T-helper 1 cell treated with Interleukin-12 subunit alpha and Interleukin-12 subunit beta and Interleukin-4 antibody, amounts not matched to agents 30 ng/mL and 1 ng/mL, for 36 hours (primary cell): Measurements from ENCODE around the gene LEF1. TPM values are rescaled to one million over a fixed set of nuclear protein-coding genes. Genes with fewer than 3 reads are reported as not detected.

Source experiments
- intact Hi-C: fragments of 100-400 bp; cut with micrococcal nuclease; formaldehyde crosslinking; loops from one replicate; pipeline ENCODE4 v1.15.1; 2024
- total RNA-seq: library from RNA; stranded (reverse); gene quantifications from 2 replicates; pipeline ENCODE4 v1.2.3, GENCODE V29; 2022

LEF1 gene
- total RNA-seq, 1 donor from 2014 or later, result 215 TPM

GRCh38 chr4:108152980-108153379 lies 15.8 kb downstream of the LEF1 start:
- intact Hi-C loops, result no loop called here

GRCh38 chr4:108149588-108150380 lies 18.9 kb downstream of the LEF1 start:
- intact Hi-C loops, result no loop called here

DNA sequence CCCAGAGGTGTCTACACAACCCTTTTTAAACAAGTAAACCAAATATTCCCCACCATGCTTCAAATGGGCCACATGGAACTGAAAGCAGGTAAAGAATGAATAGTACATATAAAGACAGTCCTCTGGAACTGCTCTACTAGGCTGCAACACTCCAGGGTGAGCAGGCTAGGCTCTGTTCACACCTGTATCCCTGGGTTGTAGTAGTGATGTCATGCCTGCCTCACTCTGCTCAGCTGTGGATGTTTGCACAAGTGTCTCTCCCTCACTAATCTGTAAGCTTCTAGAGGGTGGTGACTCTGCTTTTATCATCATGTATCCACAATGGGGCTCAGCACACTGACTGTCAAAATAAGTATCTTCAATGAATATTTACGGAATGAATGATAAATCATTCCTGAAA lies 20.4 kb downstream of the LEF1 start:
- intact Hi-C loops, result loop anchor here (1.0 kb wide), 2 partner anchors 8 kb away; no protein-coding TSS in a partner anchor

- intact Hi-C loops, result no loop called here
Observed at GRCh38 chr4:108146819-108147218, 21.9 kb downstream of the LEF1 start.

- intact Hi-C loops, result no loop called here
Observed at GRCh38 chr4:108146336-108146735, 22.4 kb downstream of the LEF1 start.

DNA sequence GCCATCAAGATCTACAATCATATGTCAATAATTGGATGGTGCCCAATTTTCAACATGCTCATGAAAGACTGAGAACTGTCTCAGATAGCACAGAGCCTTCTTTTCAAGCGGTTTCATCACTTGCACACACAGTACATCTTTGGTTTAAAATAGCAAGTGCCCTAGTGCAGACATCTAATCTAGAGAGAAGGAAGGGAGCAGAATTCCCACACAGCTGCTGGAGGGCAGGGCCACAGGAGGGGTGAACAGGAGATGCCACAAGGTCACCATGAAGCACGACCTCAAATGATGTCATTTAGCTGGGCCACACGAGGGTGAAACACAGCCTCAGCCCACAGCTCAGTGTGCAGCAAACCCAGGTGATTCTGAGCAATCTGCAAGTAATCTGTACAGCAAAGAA lies 24.3 kb downstream of the LEF1 start:
- intact Hi-C loops, result loop anchor here (1.0 kb wide), 2 partner anchors 22 to 25 kb away; no protein-coding TSS in a partner anchor

DNA sequence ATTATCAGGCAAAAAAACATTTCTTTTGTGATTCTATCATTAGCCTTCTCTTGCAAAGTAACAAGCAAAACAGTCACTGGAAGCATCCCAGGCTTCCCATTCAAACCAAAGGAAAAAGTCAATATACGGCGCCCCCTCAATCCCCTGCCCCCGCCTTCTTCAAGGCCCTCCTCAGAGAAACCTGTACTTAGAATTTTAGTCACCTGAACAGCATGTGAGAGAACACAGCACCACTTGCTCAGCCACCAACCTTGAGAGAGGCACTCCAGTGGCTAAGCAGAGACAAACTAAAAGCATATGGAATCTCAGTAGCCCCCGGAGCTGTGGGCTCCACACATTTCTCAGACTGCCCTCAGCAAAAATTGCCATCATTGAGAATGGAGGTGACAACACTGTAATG lies 25.2 kb downstream of the LEF1 start:
- intact Hi-C loops, result loop anchor here (2.0 kb wide), 2 partner anchors 13 to 71 kb away; no protein-coding TSS in a partner anchor

DNA sequence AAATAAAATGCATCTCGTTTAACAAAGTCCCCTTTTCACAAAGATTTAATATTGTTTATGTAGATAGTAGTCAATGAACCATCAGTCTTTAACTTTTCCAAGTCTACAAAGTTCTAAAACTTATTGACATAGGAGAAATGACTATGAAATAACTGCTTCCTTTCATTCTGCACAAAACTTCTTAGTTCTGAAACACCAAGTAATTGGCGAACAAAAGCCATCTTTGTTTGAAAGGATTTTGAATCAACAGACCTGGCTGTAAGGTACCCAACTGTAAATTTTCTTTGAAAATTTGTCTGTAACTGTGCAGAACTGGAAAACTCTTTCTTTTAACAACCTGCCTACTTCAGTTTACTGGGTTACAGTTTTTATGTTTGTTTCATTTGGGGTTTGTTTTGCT lies 25.9 kb downstream of the LEF1 start:
- intact Hi-C loops, result loop anchor here (2.0 kb wide), 2 partner anchors 14 to 70 kb away; no protein-coding TSS in a partner anchor

DNA sequence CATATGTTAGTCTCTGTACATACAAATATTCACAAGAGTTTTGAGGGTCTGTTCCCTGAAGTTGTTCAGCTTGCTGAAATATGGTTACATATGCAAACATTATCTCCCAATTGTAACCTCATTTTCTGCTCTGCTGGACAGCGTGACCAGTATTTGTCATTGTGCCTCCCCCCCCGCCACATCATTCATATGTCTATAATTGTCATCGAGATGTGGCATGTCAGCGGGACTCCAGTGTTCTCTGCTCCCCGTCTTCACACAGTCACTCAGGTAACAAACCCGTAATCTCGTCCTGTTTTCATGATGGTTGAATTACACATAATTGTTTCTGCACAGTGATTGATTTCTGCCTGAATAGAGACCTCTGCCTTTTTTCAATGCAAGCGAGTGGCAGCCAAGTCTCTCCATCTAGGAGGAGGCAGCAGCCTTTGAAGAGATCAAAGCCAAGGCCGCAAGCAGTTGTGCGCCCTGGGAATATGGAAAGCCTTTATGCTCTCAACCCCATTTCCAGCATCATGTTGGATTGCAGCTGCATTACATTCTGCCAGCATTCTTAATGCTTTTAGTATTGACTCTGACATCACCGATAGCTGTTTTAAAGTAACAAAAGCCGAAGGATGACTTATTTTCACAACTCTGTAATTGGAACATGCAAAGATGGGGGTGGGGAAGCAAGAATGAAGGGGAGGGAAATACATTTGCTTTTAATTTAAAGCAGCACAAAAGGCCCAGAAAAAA lies 27.4 kb downstream of the LEF1 start:
- intact Hi-C loops, result loop anchor here (1.0 kb wide), 1 partner anchor 33 kb away; no protein-coding TSS in a partner anchor

GRCh38 chr4:108140328-108140727 lies 28.4 kb downstream of the LEF1 start:
- intact Hi-C loops, result loop anchor here (1.0 kb wide), 1 partner anchor 8 kb away; no protein-coding TSS in a partner anchor

DNA sequence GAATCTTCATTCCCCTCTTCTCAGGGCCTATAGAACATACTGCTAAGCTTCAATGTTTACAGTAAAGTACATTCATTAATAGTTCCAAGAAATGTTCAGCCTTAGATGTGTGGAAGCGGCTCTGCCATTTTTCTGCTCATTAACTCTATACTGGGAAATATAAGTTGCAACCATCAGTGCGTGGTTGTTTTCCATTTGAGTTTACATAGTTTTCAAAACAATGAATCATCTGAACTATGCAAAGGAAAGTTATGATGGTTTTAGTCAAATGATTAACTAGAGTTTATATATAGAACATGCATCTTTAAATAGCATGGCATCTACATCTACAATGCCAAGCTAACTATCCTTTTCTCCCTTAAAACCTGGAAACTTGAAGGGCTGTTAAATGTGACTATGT lies 29.6 kb downstream of the LEF1 start:
- intact Hi-C loops, result loop anchor here (1.0 kb wide), 1 partner anchor 21 kb away; no protein-coding TSS in a partner anchor

GRCh38 chr4:108135549-108136209 lies 33.1 kb downstream of the LEF1 start:
- intact Hi-C loops, result loop anchor here (1.0 kb wide), 1 partner anchor 21 kb away; no protein-coding TSS in a partner anchor

- intact Hi-C loops, result no loop called here
Observed at GRCh38 chr4:108130955-108131354, 37.8 kb downstream of the LEF1 start.

DNA sequence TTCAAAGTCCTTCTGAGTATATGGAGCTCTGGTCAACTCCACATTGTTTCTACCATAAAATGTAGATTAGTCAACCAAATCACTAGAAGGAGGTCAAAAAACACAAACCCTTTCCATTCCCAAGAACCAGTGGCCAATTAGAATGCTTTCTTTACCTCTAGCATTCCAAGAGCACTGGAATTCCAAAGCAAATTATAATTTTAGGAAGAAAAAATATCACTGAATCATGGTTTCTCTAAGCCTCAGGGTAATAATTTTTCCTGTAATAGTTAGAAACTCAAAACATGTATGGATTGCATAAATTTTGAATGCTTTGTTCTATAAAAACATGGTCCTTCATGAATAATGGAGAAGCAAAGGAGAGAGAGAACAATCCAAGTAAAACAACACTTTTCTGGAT lies 39.5 kb downstream of the LEF1 start:
- intact Hi-C loops, result no loop called here

DNA sequence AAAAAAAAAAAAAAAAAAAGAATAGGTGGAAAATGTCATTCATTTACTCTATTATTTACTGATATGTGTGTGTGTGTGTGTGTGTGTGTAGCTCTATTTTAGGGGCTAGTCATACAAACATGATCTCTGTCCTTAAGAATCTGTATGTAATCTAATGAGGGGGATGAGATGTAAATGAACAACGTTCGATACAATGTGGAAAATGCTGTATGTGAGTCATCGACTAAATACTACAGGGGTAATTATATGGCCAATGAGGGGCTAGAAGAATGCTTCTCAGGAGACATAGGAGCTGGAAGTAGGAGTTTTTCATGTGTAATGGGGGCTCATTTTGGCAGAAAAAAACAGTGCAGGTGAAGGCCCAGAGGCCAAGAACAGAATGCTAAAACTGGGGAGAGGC lies 41.9 kb downstream of the LEF1 start:
- intact Hi-C loops, result loop anchor here (1.0 kb wide), 1 partner anchor 8 kb away; no protein-coding TSS in a partner anchor

DNA sequence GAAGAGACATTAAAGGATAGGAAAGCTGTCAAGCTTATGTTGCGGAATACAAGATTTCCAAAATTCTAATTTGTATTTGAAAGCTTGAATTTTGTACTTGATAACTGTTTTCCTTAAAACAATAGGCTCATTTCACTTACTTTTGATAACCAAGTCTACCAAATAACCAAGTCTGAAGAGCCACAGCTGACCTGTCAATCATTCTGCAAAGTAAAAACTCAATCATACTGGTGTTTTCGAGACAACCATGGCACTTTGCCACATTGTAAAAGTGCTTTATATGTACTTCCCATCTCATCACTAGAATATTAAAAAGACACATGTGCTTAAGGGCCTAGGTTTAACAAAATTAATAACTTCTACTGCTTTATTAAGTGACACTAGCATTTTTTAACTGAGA lies 47.9 kb downstream of the LEF1 start:
- intact Hi-C loops, result no loop called here

DNA sequence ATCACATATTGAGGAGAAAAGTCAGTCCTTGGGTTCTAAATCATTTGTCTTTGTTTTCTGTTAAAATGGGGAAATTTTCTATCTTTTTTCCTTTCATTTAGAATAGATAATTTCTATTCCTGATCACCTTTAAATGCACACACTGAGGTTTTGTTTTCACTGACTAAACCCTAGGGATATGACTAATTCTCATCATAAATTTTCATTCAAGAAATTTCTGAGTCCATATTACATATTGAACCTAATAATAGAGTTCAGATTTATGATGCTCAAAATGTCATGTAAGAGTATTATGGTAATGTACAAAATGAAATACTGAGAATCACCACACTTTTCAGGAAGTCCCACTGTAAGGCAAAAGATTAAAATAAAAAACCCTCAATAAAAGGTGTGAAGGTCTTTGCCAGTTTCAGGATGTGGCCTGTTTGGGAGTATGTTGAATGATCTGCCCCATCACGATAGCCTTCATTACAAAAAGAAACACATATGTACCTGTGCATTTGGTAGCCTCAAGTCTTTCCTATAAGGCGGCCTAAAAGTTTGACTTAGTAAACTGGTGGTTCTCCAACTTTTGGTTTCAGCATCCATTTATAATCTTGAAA lies 49.4 kb downstream of the LEF1 start:
- intact Hi-C loops, result loop anchor here (1.0 to 10.0 kb wide), 5 partner anchors 8 to 1696 kb away; partner anchors contain the start of genes GAR1 and RPL34

- intact Hi-C loops, result loop anchor here (1.0 to 10.0 kb wide), 8 partner anchors 10 to 1696 kb away; partner anchors contain the start of genes GAR1 and RPL34
Observed at GRCh38 chr4:108118505-108118904, 50.2 kb downstream of the LEF1 start.

DNA sequence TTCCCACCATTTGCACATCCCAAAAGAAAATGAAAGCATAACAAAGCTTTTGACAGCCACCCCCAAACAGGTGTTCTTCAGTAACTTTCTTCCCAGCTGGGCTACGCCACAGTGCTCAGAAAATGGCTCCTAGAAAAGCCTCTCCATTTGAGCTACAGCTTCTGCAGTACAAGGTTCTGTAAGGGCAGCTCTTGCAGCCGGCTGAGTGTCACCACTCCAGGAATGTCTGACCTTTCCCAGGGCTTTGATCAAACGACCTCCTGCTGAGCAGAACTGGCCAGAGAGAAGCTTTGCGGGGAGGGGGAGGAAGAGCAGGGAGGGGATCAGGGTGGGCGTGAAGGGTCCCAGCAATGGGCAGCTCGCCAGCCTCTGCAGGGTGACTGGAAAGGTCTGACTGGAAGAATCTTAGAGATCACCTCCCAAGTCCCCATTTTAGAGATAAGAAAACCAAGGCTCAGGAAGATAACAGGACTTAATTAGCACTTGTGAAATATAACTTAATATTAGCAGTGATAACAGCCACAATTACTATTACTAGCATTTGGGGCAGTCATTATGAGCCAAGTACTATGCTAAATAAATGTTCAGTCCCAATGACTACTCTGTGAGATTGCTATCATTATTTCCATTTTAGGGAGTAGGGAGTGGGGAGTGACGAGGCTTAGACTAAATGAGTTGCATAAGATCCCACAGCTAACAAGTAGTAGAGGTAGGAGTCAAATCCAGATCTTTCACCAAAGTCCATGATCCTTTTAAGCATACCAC lies 51.1 kb downstream of the LEF1 start:
- intact Hi-C loops, result loop anchor here (1.0 to 10.0 kb wide), 8 partner anchors 9 to 1697 kb away; partner anchors contain the start of genes GAR1 and RPL34
